ENCODE measurements around the gene MED4. TPM values are rescaled to one million over a fixed set of nuclear protein-coding genes. Genes with fewer than 3 reads are reported as not detected.
A peak's percentile ranks its signal among the peaks of the same experiment; 100 is the strongest.

MED4 gene, protein sequence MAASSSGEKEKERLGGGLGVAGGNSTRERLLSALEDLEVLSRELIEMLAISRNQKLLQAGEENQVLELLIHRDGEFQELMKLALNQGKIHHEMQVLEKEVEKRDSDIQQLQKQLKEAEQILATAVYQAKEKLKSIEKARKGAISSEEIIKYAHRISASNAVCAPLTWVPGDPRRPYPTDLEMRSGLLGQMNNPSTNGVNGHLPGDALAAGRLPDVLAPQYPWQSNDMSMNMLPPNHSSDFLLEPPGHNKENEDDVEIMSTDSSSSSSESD
- total RNA-seq (2021; ENCODE audit: unreplicated experiment) (46.9 TPM), Bru-seq, nascent RNA (percentile 93 among the genes with signal in this experiment), BruChase-seq, experiment 1, labeled RNA remaining after a 6-hour chase (percentile 89 among the genes with signal in this experiment), BruChase-seq, experiment 2, labeled RNA remaining after a 2-hour chase (percentile 87 among the genes with signal in this experiment)
- 35.5 and 36.6 TPM in 2 replicates for polyA plus RNA-seq (2012)
- long read RNA-seq, transcript MED4-202 (7 exons, 931 nt) = minor isoform, 14 of 113 reads
- long read RNA-seq, transcript MED4-201 (7 exons, 2,022 nt) = major isoform, 79 of 113 reads
- long read RNA-seq, partial matches to known transcripts = 3 of 113 reads
- long read RNA-seq, other reads (novel, unspliced or antisense) = 17 of 113 reads

DNA sequence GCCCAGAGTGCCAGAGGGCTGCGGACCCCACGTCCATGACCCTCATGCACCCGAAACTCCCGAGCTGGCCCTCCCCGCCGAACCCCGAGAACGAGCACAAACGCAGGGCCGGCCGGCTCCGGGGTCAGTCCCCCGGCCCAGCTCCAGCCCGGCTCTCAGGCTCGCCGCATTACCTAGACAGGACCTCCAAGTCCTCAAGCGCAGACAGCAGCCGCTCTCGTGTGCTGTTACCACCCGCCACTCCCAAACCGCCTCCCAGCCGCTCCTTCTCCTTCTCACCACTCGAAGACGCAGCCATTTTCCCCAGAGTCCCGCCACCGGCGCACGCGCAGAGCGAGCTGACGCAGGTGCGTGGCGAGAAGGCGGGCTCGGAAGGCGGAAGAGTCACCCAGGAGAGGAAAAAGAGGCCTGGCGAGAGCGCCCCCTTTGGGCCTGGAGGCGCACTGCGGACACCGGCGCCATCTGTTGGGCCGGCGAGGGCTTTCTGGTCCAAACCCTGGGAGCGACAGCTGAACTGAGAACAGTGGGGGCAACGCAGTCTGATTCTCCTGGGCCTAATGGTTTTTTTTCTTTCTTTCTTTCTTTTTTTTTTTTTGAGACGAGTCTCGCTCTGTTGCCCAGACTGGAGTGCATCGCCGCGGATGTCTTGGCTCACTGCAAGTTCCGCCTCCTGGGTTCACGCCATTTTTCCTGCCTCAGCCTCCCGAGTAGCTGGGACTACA lies at the start of gene MED4:
Gene MED4 (minus strand): TSS at position 324 of the 722 bp plus-strand sequence. CDS start 26 bp downstream, at position 298.
- peaks cover 50% of the 10 kb centered on the region for H3K79me2 ChIP-seq (ENCODE audit: insufficient read depth, low read length)
- no peaks in the 10 kb centered on the region for H3K27me3 ChIP-seq (ENCODE audit: insufficient read depth, low read length)
- H2AFZ ChIP-seq (ENCODE audit: low read depth, low read length, poor library complexity, severe bottlenecking) = no peak within 1 kb of the TSS
- peak within 1 kb of the TSS; percentile 36 for H3K27ac ChIP-seq (ENCODE audit: low read depth, low read length)
- H3K4me2 ChIP-seq (ENCODE audit: low read length) = peak within 1 kb of the TSS; percentile 88
- intact Hi-C loops (cut with micrococcal nuclease) = loop anchor here (1.0 to 10.0 kb wide), 2 partner anchors 210 to 674 kb away; partner anchors contain the start of gene RB1
- no peaks in the 10 kb centered on the region for H3K36me3 ChIP-seq (ENCODE audit: control insufficient read depth in 1 of 2, insufficient read depth in 2 of 2, low read length in 2 of 2)
- TF ChIP-seq ZFX (IDR thresholded peaks at IDR 0.05) = no peak
- TF ChIP-seq YY1 (IDR thresholded peaks at IDR 0.05; ENCODE audit: extremely low read depth, insufficient replicate concordance, low read depth, low read length) = peak; percentile 97
- TF ChIP-seq, protein P1, sequence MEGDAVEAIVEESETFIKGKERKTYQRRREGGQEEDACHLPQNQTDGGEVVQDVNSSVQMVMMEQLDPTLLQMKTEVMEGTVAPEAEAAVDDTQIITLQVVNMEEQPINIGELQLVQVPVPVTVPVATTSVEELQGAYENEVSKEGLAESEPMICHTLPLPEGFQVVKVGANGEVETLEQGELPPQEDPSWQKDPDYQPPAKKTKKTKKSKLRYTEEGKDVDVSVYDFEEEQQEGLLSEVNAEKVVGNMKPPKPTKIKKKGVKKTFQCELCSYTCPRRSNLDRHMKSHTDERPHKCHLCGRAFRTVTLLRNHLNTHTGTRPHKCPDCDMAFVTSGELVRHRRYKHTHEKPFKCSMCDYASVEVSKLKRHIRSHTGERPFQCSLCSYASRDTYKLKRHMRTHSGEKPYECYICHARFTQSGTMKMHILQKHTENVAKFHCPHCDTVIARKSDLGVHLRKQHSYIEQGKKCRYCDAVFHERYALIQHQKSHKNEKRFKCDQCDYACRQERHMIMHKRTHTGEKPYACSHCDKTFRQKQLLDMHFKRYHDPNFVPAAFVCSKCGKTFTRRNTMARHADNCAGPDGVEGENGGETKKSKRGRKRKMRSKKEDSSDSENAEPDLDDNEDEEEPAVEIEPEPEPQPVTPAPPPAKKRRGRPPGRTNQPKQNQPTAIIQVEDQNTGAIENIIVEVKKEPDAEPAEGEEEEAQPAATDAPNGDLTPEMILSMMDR (IDR thresholded peaks at IDR 0.05 in 2 of 3, conservative IDR thresholded peaks at IDR 0.05 in 1 of 3; ENCODE audit: borderline replicate concordance in 1 of 3, insufficient read depth in 1 of 3, low read depth in 2 of 3, low read length in 2 of 3) = peak; percentile 92 to 99 (median 99)
- TF ChIP-seq SIN3A (IDR thresholded peaks at IDR 0.05; ENCODE audit: low read depth) = peak; percentile 34; the same call in 1 of the 2 replicates
- TF ChIP-seq RAD21 (IDR thresholded peaks at IDR 0.05; ENCODE audit: low read depth) = peak; percentile 36
- TF ChIP-seq ELF1 (IDR thresholded peaks at IDR 0.05; ENCODE audit: borderline replicate concordance, low read depth) = peak; percentile 90
- TF ChIP-seq SP1 (IDR thresholded peaks at IDR 0.05; ENCODE audit: low read depth) = peak; percentile 63
- peak; percentile 78 for TF ChIP-seq MAX (IDR thresholded peaks at IDR 0.05)
- no peak for TF ChIP-seq CEBPB (IDR thresholded peaks at IDR 0.05; ENCODE audit: low read depth)
- no peak for TF ChIP-seq EZH2 (IDR thresholded peaks at IDR 0.05)
- peak; percentile 94 for TF ChIP-seq POLR2AphosphoS5 (IDR thresholded peaks at IDR 0.05; ENCODE audit: low read depth, low read length)
- TF ChIP-seq, protein P2, sequence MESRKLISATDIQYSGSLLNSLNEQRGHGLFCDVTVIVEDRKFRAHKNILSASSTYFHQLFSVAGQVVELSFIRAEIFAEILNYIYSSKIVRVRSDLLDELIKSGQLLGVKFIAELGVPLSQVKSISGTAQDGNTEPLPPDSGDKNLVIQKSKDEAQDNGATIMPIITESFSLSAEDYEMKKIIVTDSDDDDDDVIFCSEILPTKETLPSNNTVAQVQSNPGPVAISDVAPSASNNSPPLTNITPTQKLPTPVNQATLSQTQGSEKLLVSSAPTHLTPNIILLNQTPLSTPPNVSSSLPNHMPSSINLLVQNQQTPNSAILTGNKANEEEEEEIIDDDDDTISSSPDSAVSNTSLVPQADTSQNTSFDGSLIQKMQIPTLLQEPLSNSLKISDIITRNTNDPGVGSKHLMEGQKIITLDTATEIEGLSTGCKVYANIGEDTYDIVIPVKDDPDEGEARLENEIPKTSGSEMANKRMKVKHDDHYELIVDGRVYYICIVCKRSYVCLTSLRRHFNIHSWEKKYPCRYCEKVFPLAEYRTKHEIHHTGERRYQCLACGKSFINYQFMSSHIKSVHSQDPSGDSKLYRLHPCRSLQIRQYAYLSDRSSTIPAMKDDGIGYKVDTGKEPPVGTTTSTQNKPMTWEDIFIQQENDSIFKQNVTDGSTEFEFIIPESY (IDR thresholded peaks at IDR 0.05; ENCODE audit: extremely low read depth, insufficient replicate concordance, low read length) = no peak
- peak; percentile 91 for TF ChIP-seq CBX3 (IDR thresholded peaks at IDR 0.05; ENCODE audit: low read depth)
- ChIA-PET CTCF (interaction anchor here (0.6 to 1.4 kb wide), 10 partner anchors 9 to 1221 kb away, joined by 3 to 8 read pairs (median 4); partner anchors contain the start of gene NUDT15), POLR2A (no interaction called here), RAD21 (ENCODE audit: low non-redundant PET in 1 of 2, low total read pairs in 2 of 2, uncharacterized antibody in 2 of 2, unreplicated experiment in 2 of 2) (interaction anchor here in 1 of 2 experiments (0.7 kb wide), 1 partner anchor 485 kb away, joined by 3 read pairs; no protein-coding TSS in a partner anchor)
- H3K9me2 ChIP-seq (ENCODE audit: insufficient read depth) = no peaks in the 10 kb centered on the region
- peaks cover 7 to 10% of the 10 kb centered on the region in 2 experiments; a peak in 3 of 4 replicates for H3K4me1 ChIP-seq (ENCODE audit: control insufficient read depth in 1 of 2, insufficient read depth in 2 of 2, low read length in 2 of 2)
- peak within 1 kb of the TSS; percentile 99 for H3K9ac ChIP-seq (ENCODE audit: low read length)
- H3K9me3 ChIP-seq (ENCODE audit: control insufficient read depth in 1 of 2, insufficient read depth in 1 of 2, low read depth in 1 of 2, low read length in 2 of 2) = no peaks in the 10 kb centered on the region
- H4K20me1 ChIP-seq (ENCODE audit: insufficient read depth) = no peaks in the 10 kb centered on the region
- DNase-seq (ENCODE audit: low read depth, low spot score) (peak; percentile 84), ATAC-seq (peak; percentile 95)
- peak within 1 kb of the TSS; percentile 89 to 98 for H3K4me3 ChIP-seq (replicated peaks in 1 of 2; ENCODE audit: low read depth in 1 of 2, low read length in 2 of 2)
- BruUV-seq (replicated peaks) = no TSS peak

All from HCT116 (cell line).